GOT3 (cell line): ENCODE data around the gene ZNF385B.

Source experiments
- DNase-seq: peaks from one replicate; lab custom pipeline; 2025; ENCODE audit warnings: mixed read lengths; lab: John Stamatoyannopoulos, UW

ZNF385B gene

DNA sequence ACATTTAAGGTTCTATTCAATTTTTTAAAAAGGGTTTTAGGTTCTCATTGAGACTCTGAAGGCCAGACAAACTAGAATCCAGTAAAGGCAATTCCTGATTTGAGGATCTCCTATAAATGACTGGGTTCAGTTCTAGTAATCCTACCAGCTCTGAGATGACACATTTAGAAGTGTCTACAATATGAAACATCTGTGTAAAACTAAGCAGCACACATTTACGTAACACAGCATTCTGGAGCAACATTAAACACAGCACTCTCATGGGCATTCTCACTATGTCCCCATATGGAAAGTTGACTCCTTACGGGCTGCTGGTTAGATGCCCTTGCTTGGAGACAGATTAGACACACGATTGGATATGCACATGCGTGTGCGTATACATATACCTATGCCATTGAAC, 114.4 kb downstream of the ZNF385B start:
- DNase-seq: no peak

- no peak for DNase-seq
Measured at GRCh38 chr2:179745635-179746256, 115.7 kb downstream of the ZNF385B start.

- no peak for DNase-seq
Measured at GRCh38 chr2:179744401-179744800, 117.0 kb downstream of the ZNF385B start.

DNA sequence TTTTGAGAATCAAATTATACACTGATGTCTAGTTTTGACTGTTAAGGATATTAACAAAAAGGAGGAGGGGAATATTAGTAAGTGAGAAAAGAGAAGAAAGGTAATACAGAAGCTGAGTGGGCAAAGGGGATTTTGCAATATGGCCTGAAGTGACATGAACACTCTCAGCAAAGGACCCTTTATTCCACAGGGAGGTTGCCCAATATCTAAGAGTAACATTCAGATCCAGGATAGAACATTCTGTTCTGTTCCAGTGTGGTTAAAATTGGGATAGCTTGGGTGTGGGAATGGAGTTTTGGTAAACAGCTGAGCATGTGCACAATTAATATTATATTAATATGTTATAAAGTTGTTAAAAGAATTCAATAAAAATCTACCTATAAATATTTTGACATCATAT, 120.1 kb downstream of the ZNF385B start:
- DNase-seq: no peak

DNA sequence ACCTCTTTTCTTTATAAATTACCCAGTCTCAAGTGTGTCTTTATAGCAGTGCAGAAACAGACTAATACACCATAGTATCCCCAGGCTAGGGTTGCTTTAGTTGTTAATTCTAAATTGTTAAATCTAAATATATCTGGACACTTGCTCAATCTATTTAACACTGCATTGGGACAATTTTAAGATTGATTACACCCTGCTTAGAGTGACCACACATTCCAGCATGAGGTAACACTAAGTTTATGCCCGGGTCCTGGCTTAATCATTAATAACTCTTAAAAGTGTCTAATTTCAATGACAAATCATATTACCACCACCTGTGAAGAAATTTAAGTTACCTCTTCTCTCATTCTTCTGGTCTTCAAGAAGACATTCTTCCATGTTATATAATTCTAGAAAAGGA, 131.4 kb downstream of the ZNF385B start:
- no peak for DNase-seq

- no peak for DNase-seq
Measured at GRCh38 chr2:179726461-179727180, 134.8 kb downstream of the ZNF385B start.

DNA sequence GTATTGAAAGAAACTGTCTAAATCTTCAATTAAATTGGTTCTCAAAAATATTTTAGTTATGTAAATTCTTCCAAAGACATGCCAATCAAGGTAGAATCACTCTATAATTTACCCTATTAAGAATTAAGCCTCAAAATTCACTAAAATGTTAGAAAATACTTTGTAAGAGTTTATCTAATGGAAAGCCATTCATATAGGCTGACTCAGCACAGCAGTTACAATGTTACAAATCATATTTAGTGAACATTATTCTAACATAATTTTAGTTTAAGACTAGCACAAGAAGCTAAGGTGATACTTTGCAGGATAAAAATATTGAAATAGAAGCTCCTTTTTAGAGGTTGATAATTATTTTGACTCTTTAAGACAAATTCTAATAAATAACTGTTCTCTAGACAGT, 137.0 kb downstream of the ZNF385B start:
- DNase-seq: no peak

GRCh38 chr2:179720173-179720772, 141.1 kb downstream of the ZNF385B start:
- DNase-seq: no peak

- DNase-seq: no peak
Measured at GRCh38 chr2:179715871-179716270, 145.5 kb downstream of the ZNF385B start.

DNA sequence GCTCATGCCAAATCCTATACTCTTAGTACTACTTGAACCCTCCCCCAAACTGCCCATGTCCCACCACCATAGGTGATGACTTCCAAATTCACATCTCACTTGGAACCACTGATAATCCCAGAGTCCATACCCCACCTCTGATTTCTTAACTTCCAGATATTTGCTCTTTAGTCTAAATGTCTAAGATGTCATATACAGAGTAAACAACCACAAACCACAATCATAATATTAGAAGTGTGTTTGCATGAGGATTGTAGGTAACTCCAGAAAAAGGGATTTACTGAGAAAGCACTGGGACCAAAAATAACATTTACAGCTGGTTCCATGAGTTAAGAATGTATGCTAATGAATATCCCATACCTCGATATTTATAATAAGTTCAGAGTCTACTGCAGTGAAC, 146.2 kb downstream of the ZNF385B start:
- DNase-seq: no peak

DNA sequence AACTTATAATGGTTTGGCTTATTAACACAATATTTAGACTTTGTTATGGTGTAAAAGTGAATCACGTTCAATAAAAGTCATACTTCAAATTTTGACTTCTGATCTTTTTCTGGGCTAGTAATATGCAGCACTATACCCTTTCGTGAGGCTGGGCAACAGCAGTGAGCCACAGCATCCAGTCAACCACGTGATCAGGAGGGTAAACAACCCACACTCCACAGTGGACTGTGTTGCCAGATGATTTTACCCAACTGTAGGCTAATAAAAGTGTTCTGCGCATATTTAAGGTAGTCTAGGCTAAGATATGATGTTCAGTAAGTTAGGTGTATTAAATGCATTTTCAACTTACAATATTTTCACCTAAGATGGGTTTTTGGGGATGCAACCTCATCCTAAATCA, 148.6 kb downstream of the ZNF385B start:
- no peak for DNase-seq

DNA sequence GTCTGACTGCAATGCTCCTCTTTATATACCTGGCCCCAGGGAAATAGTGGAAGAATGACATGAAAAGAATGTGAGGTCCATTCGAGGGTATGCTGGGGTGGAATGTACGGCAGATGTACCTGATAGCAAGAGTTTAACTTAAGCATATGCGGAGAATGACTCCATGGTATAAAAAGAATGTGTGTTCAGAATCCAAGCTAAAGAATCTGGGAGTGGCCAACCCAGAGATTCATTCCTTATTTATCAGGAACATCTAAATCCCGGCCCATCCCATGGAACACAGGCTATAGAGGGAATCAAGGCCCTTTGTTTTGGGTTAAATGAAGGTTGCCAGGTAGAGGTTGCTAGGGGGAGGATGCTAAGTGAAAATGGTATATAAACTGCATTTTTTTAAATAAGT, 150.0 kb downstream of the ZNF385B start:
- DNase-seq: no peak

DNA sequence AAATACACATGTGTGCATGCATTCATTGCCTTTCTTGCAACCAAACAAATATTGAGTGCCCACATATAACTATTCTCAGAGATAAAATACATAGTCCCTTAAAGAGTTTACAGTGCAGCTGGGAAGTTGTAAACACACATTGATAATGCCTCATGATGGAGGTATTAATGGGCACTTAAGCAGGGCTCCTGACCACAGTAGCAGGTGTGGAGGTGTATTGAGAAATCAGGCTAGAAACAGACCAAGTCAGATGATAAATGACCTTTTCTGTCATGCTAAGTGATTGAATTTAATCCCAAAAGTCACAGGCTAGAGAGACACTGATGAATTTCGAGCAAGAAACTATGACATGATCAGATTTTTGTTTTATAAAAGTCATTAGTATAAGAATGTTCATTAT, 157.7 kb downstream of the ZNF385B start:
- no peak for DNase-seq

GRCh38 chr2:179702912-179703311, 158.5 kb downstream of the ZNF385B start:
- DNase-seq: no peak

DNA sequence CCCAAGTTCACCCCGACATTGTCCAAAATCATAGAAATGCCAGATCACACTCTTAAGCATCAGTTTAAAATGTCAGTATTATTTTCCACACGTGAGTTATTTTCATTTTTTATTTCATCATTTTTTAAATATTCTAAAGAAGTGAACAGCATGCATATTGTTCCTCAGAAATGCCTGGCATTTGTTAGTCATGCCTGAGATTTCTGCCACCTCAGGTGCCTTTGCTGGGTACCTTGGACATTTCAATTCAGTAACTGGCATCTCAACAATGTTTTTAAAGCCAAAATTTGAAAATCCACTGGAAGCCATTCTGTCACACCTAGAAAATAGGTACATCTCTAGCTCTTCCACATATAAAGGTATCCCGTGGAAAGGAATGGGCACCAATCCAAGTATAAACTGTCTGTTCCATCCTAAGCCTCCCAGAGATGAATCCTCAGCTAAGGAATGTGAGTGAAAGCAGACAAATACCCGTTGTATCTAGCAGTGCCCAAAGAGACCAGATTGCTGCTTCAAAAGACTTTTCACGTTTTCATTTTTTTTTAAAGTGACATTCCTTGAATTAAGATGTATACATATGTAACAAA, 159.8 kb downstream of the ZNF385B start:
- DNase-seq: no peak

- no peak for DNase-seq
Measured at GRCh38 chr2:179695486-179695885, 165.9 kb downstream of the ZNF385B start.

DNA sequence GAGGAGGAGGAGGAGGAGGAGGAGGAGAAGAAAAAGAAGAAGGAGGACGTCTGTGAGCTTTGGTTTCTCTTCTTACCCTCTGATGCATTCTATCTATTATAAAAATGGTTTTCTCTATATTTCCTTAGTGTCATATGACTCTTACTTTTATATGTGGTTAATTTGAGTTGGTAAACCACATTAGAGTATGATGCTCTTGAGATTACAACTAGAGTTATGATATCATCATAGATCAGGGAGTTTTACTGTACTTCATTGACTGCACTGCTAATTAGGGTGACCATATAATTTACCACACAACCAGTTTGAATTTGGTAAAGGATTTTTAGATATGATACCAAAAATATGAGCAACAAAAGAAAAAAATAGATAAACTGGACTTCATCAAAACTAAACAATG, 166.4 kb downstream of the ZNF385B start:
- DNase-seq: no peak

GRCh38 chr2:179692610-179693009, 168.8 kb downstream of the ZNF385B start:
- DNase-seq: no peak

DNA sequence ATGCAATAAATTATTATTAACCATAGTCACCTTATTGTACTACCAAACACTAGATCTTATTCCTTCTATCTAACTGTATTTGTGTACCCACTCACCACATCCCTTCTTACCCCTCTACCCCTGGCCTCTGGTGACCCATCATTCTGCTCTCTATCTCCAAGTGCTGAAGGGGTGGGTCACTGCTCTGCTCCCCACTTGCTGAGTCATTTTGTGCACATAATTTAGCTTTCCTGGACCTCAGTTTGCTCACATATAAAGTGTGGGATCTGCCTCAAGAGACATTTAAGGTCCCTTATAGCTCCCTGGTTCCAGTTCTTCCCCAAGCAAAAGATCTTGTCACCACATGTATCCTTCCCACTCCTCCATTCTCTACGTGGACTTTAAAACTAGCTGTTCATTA, 169.4 kb downstream of the ZNF385B start:
- no peak for DNase-seq

GRCh38 chr2:179691235-179691634, 170.2 kb downstream of the ZNF385B start:
- DNase-seq: no peak

DNA sequence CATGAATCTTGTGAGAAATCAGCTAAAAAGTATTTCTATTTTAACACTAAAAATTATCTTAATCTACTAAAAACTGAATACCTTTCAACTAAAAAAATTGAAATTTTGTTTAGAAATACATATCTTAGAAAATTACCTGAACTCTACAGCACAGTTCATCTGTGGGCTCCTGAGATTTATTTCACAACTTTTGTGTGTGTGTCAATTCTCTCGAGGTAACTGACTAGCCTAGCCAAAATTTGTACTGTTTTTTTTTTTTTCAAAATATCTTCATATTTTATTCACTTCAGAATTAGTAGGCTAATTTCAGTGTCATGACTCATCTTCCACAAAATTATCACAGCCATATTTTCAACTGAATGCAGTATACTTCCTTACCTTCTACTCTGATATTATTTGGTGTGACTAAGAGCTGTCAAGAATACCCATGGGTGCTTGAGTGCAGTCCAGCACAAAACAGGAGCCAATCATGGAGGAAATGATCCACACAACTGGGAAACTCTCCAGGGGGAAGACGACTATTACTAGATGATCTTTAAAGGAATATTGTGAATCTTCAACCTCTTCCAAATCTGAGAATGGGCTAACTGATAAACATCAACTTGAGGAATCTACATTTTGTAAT, 174.6 kb downstream of the ZNF385B start:
- DNase-seq: no peak

- no peak for DNase-seq
Measured at GRCh38 chr2:179686069-179686468, 175.3 kb downstream of the ZNF385B start.

DNA sequence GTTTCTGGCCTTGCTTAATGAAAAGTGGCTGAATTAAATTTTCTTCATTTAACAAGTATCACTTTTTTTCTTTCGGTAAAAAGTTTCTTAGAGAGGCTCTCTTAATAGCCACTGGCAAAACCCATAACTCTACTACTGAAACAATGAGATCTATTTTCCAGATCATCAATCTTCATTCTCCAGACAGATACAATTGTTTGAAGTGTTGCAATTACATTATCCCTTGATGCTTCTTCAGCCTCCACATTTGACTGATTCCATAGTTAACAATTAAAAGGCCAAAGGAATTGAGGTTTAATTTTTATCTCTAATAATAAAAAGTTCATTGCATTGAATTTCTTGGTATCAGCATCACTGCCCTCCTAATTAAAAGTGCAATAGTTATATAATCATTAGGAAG, 176.3 kb downstream of the ZNF385B start:
- DNase-seq: no peak
